G401.6 (cell line): Measurements from ENCODE around the gene PNPLA4.
A peak's percentile ranks its signal among the peaks of the same experiment; 100 is the strongest.

Experiments
- FAIRE-seq: peaks from 2 replicates; lab custom pipeline; 2012; peaks lifted over from hg19 to GRCh38; lab: Jason Lieb, UNC

PNPLA4 gene

DNA sequence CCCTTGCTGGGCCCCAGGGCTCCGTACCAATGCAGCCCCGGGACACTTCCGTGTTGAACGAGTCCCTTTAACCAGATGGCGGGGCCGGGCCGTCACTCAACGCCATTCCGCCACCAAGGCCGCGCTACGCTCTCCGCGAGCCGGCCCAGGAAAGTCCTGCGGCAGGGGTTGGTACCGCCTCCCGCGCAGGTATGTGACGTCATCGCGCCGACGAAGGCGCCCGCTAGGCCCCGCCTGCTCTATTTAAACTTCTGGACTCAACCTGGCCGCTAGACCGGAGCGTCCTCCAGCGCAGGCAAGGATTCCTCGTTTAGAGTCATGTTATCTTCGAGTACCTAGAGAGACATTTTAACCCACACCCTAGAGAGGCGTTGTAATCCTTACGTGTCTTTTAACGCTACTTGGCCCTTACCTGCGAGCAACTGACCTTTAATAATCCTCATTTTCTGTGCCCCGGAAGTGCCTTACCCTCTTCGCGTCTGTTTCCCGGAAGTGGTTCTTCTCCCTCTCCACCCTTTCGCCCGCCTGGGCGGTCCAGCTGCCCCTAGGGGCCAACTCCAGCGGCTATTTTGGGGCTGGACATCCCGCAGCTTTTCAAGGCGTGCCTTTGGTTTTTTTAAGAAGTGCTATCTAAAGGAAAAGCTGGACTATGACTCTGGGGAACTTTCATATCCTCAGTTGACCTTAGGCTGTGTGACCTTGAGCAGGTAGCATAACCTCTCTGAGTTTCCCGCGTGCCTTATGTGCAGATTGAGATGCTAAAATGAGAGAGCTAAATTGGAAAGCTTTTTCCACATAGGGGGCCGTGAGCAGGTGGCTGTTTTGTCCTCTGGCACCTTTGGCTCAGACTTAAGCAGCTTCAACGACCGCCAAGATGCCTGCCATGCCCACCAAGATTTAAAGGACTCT is at the start of gene PNPLA4:
PNPLA4 (minus strand) TSS at position 155 of the 909 bp plus-strand sequence. CDS start 1,294 bp downstream, outside the sequence.
- FAIRE-seq: peak; percentile 88

- FAIRE-seq: no peak
Measured at GRCh38 chrX:7972586-7972985, 45.4 kb upstream of the PNPLA4 start.

DNA sequence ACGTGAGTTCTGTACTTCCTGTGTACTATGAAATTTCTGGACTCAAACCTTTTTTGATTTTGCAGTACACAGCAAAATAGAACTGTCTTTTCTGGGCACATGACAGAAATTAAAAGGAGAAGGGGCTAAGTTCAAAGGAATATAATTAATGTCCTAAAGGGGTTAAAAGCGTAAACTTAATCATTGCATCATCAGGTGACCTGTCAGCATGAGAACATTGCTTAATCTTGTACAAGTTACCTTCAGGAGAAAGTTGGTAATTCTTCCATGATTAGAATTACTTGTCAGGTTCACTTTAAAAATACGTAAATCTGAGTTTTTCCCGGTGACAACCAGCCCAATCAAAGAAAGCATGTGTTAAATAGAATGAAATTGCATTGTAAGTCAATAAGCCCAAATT is 43.2 kb upstream of the PNPLA4 start:
- FAIRE-seq: no peak

DNA sequence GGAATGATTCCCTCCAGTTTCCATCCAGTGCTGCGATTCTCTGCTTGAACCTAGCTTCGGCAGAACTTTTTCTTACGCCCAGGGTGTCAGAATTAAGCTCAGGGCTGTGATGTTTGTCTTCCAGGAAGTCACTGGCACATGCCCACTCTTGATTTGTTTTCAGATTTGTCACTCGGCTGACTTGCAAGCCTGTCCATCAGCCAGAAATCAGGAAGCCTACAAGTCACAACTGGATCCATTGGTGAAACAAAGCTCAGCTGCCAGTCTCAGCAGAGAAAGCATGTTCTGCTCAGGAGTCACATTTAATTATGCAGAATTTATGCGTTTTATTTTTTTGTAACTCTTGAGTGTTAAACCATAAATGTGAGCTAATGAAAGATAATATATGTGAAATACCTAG is 38.2 kb upstream of the PNPLA4 start:
- FAIRE-seq: no peak

DNA sequence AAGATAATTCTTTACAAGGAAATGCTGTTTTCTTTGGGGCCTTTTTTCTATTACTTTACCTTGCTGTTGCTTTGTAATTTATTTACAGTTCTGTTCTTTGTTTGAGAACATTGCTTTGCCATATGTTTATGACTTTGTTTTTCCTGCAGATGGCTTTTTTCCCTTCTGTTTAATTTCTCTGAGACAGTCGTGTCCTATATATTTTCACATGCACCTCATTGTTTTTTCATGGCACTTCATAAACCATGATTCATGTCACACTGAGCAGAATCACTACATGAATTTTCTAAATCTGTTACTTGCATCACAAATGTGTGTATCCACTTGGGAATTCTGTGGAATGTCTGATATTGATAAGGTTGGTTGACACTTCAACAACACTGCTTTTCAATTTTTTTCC is 33.0 kb upstream of the PNPLA4 start:
- FAIRE-seq: no peak

GRCh38 chrX:7953446-7953845 is 26.2 kb upstream of the PNPLA4 start:
- FAIRE-seq: no peak

- FAIRE-seq: no peak
Measured at GRCh38 chrX:7950865-7951264, 23.7 kb upstream of the PNPLA4 start.

- no peak for FAIRE-seq
Measured at GRCh38 chrX:7948483-7948882, 21.3 kb upstream of the PNPLA4 start.

GRCh38 chrX:7946960-7947359 is 19.7 kb upstream of the PNPLA4 start:
- no peak for FAIRE-seq

GRCh38 chrX:7943600-7944245 is 16.5 kb upstream of the PNPLA4 start:
- no peak for FAIRE-seq

DNA sequence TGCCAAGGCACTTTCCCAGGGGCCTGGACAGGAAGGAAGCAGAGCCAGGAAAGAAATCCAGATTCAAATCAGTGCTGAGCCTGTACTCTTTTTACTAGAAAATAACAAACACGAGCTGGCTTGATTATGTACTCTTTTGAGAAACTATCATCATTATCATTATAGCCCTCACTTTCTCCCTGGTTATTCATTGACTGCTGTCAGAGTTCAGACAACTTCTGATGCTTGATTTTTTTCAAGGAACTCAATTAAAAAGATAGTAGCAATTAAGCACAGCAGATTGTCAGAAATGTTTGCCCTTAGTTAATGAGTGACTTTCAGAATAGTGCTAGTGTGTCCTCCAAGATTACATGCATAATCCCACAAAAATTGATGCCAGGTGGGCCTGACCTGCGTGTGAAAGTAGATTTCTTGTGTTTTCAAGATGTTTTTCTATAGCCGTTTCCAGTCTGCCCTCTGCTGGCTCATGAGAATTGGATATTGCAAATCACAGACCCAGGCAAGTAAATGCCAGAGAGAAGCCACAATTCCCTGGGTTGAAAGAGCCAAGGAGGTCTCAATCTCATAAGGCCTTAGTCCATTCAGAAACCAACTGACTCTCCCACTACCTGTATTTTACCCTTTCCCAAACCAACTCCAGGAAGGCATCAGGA is 14.3 kb upstream of the PNPLA4 start:
- no peak for FAIRE-seq

DNA sequence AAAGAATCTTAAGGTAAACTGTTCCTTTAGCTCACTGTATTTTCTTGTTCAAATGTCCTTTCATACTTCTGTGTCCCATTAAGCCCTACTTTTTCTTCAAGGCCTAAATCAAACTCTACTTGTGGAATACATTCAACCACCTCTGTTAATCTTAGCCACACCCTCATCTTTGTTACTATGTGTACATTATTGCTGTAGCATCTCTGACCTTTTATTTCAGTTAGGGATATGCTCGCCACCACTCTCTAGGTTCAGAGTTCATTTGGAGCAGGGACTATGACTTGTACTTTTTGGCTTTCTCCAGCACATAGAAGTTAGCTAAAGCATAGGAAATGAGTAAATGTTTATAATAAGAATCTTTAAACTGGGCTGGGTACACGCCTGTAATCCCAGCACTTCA is 6.8 kb upstream of the PNPLA4 start:
- no peak for FAIRE-seq

GRCh38 chrX:7926914-7927258 is 327 bp downstream of the PNPLA4 start:
- no peak for FAIRE-seq

DNA sequence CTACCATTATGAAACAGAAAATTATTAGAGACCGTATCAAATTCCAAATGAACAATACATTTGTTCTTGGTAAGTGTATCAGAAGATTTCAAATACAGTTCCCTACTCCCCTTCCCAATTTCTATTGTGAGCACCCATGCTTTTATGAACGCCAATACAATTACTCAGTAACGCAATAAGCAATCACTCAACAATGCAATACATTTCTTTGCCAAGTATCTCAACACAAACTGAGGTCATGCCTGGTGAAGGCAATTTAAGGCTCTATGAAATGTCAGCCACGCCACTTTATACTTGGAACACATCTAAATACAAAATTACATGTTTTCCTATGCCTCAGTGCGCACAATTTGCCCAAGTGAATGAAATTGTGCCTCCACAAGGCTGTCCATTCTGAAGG is 712 bp downstream of the PNPLA4 start:
- no peak for FAIRE-seq

- peak; percentile 95 for FAIRE-seq
Measured at GRCh38 chrX:7925867-7926472, 1.2 kb downstream of the PNPLA4 start.

GRCh38 chrX:7921750-7922149 is 5.5 kb downstream of the PNPLA4 start:
- FAIRE-seq: no peak

- no peak for FAIRE-seq
Measured at GRCh38 chrX:7908821-7909220, 18.4 kb downstream of the PNPLA4 start.

- FAIRE-seq: no peak
Measured at GRCh38 chrX:7904562-7904961, 22.7 kb downstream of the PNPLA4 start.

GRCh38 chrX:7891928-7892327 is 35.3 kb downstream of the PNPLA4 start:
- no peak for FAIRE-seq

DNA sequence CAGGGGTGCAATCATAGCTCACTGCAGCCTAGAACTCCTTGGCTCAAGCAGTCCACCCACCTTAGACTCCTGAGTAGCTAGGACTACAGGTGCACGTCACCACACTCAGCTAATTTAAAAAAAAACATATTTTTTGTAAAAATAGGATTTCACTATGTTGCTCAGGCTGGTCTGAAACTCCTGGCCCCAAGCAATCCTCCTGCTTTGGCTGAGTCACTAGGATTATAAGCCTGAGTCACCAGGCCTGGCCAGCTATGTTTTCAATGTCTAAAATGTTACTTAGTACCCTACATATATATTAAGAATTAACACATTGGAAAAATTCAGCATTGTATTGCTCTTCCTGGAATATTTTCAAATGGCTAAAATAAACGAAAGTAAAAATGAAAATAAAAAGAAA is 37.5 kb downstream of the PNPLA4 start:
- FAIRE-seq: no peak

DNA sequence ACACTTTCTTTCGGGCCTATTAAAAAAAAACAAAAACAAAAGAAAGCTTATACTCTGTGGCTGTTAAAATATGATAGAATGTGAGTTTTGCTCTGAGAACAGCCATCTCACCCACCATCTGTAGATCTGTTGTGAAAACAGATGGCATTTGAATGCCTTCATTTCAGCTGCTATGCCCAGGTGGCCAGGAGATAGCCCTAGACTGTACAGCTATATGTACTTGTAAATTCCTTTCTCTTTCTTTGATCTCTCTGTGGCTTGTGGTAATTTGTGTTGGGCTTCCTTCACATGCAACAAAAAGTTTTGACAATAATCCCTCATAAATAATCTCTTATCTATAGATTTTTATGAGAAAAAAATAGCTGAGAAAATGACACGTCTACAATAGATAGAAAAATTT is 38.1 kb downstream of the PNPLA4 start:
- no peak for FAIRE-seq

DNA sequence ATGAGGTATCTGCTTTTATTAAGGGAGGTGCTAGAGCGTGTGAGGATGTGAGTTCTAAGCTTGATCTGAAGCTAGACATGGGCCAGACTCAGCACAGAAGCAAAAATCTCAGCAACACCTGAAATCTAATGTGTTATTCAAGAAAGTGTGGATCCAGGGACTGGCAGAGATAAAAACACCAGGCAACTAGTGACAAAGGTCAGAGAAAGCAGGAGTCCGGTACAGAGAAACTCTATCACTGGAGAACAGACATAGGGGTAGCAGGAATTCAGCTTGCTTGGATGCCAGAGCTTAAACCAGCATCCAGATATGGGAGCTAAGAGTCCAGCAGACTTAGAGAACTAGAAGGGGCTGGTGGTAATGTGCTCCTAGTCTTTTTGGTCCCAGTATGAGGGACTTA is 50.3 kb downstream of the PNPLA4 start:
- no peak for FAIRE-seq

GRCh38 chrX:7872042-7872441 is 55.2 kb downstream of the PNPLA4 start:
- FAIRE-seq: no peak
